GM23338 (cell line): Measurements from ENCODE around the gene PRELID3B. TPM values are rescaled to one million over a fixed set of nuclear protein-coding genes. Genes with fewer than 3 reads are reported as not detected.
"Not testable (repeated sequence)": the region's sequence is repeated elsewhere in the genome, so short reads cannot be mapped to it uniquely, and the experiment has no call there.

Experiments
- ATAC-seq: fragments of 200-7000 bp; cut with Tn5 transposase; 3 replicates; pipeline ENCODE4 v1.9.1; 2020
- DNase-seq: peaks from one replicate; pipeline ENCODE4 v3.0.0-alpha.2; 2015; ENCODE audit warnings: low spot score
- H2AFZ ChIP-seq: fragments of 200-600 bp; sonication (generic); 2 replicates; pipeline ENCODE4 v1.8.0; 2016; ENCODE audit warnings: antibody characterized with exemption, mild to moderate bottlenecking, moderate library complexity
- H3F3A ChIP-seq: fragments of 200-600 bp; sonication (generic); replicated peaks from 2 replicates; pipeline ENCODE4 v1.8.0; 2017; ENCODE audit warnings: antibody characterized with exemption, mixed run types, low read depth
- H3K27ac ChIP-seq: fragments of 200-600 bp; sonication (generic); 2 replicates; pipeline ENCODE4 v1.6.1; 2016; ENCODE audit warnings: low read depth
- H3K27me3 ChIP-seq: fragments of 200-600 bp; sonication (generic); 2 replicates; pipeline ENCODE4 v1.8.0; 2016; ENCODE audit warnings: mild to moderate bottlenecking, mixed run types, moderate library complexity; ENCODE audit not compliant: insufficient read depth
- H3K36me3 ChIP-seq: fragments of 200-600 bp; sonication (generic); 2 replicates; pipeline ENCODE4 v1.8.0; 2016; ENCODE audit warnings: mild to moderate bottlenecking; ENCODE audit not compliant: insufficient read depth
- H3K4me1 ChIP-seq: fragments of 200-600 bp; sonication (generic); 2 replicates; pipeline ENCODE4 v1.8.0; 2016; ENCODE audit warnings: mild to moderate bottlenecking, moderate library complexity; ENCODE audit not compliant: insufficient read depth
- H3K4me2 ChIP-seq: fragments of 200-600 bp; sonication (generic); 2 replicates; pipeline ENCODE4 v1.7.1; 2017; ENCODE audit warnings: mixed run types
- H3K4me3 ChIP-seq: fragments of 200-600 bp; sonication (generic); 2 replicates; pipeline ENCODE4 v1.6.1; 2016; ENCODE audit warnings: mixed run types
- H3K79me2 ChIP-seq: fragments of 200-600 bp; sonication (generic); replicated peaks from 2 replicates; pipeline ENCODE4 v1.8.0; 2017; ENCODE audit warnings: mild to moderate bottlenecking; ENCODE audit not compliant: insufficient read depth
- H3K9me2 ChIP-seq: fragments of 200-600 bp; sonication (generic); 2 replicates; pipeline ENCODE4 v1.8.0; 2017; ENCODE audit not compliant: insufficient read depth
- H4K20me1 ChIP-seq: fragments of 200-600 bp; sonication (generic); replicated peaks from 2 replicates; pipeline ENCODE4 v1.8.0; 2017; ENCODE audit warnings: mild to moderate bottlenecking; ENCODE audit not compliant: insufficient read depth
- H3K27ac Mint-ChIP-seq: 2 replicates; pipeline ENCODE4 v1.8.0; 2020; ENCODE audit warnings: inconsistent platforms, mild to moderate bottlenecking, moderate library complexity, mixed read lengths
- H3K27me3 Mint-ChIP-seq: 3 replicates; pipeline ENCODE4 v1.8.0; 2022; ENCODE audit warnings: low read depth, mild to moderate bottlenecking, moderate library complexity, mixed read lengths, inconsistent platforms; ENCODE audit not compliant: insufficient read depth, poor library complexity
- H3K36me3 Mint-ChIP-seq: 3 replicates; pipeline ENCODE4 v1.8.0; 2021; ENCODE audit warnings: low read depth, mild to moderate bottlenecking, inconsistent platforms, moderate library complexity, mixed read lengths
- H3K4me1 Mint-ChIP-seq: 3 replicates; pipeline ENCODE4 v1.8.0; 2020; ENCODE audit warnings: mild to moderate bottlenecking, inconsistent platforms, mixed read lengths
- H3K4me3 Mint-ChIP-seq: 3 replicates; pipeline ENCODE4 v1.8.0; 2021; ENCODE audit warnings: moderate library complexity, mild to moderate bottlenecking, inconsistent platforms, mixed read lengths
- H3K9me3 Mint-ChIP-seq: 3 replicates; pipeline ENCODE4 v1.8.0; 2020; ENCODE audit warnings: moderate library complexity, mild to moderate bottlenecking, inconsistent platforms, mixed read lengths
- CREB1 ChIP-seq: fragments of 250-450 bp; sonication (Bioruptor Pico); IDR thresholded peaks from 2 replicates; pipeline ENCODE4 v1.5.0; 2020; ENCODE audit warnings: low read depth, mild to moderate bottlenecking, moderate library complexity
- CTCF ChIP-seq, 2 experiments: fragments of 200-600 bp in 1 of 2; sonication (generic) in 1 of 2; conservative IDR thresholded peaks; 2 replicates each; pipeline versions ENCODE4 v1.5.1 to v1.6.1; 2016 to 2017; ENCODE audit warnings: antibody characterized with exemption in 2 of 2, low read depth in 2 of 2, mild to moderate bottlenecking in 2 of 2, moderate library complexity in 1 of 2
- POLR2AphosphoS5 ChIP-seq: IDR thresholded peaks from 2 replicates; pipeline ENCODE4 v1.6.1; 2016; ENCODE audit warnings: antibody characterized with exemption, low read depth
- REST ChIP-seq: IDR thresholded peaks from one replicate; pipeline ENCODE4 v1.6.1; 2018; ENCODE audit warnings: antibody characterized with exemption; ENCODE audit not compliant: unreplicated experiment
- STAT1 ChIP-seq: IDR thresholded peaks from one replicate; pipeline ENCODE4 v1.6.1; 2016; ENCODE audit warnings: antibody characterized with exemption; ENCODE audit not compliant: unreplicated experiment
- polyA plus RNA-seq: library from polyadenylated mRNA; unstranded; fragments of >200 nt; fragmentation: Nextera tagmentation; extraction: Ambion mirVana; gene quantifications from 2 replicates; pipeline ENCODE4 v1.2.1, GENCODE V29; 2016
- total RNA-seq: library from RNA; depleted of rRNA; stranded (reverse); fragments of >200 nt; shearing (Covaris generic); gene quantifications from 2 replicates; pipeline ENCODE4 v1.2.3, GENCODE V29; 2014

Gene PRELID3B
- total and polyA plus RNA-seq, 2 experiments from 2014 or later, result 42.7 to 43.6 TPM

- Histone ChIP-seq H3K9me2 (no peaks in the 10 kb centered on the region), H3K4me1 (0 out of 2 replicates have a peak, but pooled peaks cover 3% of the 10 kb centered on the region), H4K20me1 (peaks cover 24% of the 10 kb centered on the region), H3K79me2 (peaks cover 43% of the 10 kb centered on the region), H3F3A (peaks cover 6% of the 10 kb centered on the region; the same call in 1 of the 2 replicates), H3K4me2 (peak overlapping the region; percentile 82), H3K4me3 (peak overlapping the region; percentile 77), H3K27ac (no peak overlapping the region), H2AFZ (peak overlapping the region; percentile 98), H3K36me3 (no peaks in the 10 kb centered on the region), H3K27me3 (no peaks in the 10 kb centered on the region)
- H3K4me1 Mint-ChIP-seq, result peaks cover 16% of the 10 kb centered on the region
- peak overlapping the region; percentile 94 for H3K27ac Mint-ChIP-seq
- peak overlapping the region; percentile 93 for H3K4me3 Mint-ChIP-seq
- peaks cover 6% of the 10 kb centered on the region for H3K36me3 Mint-ChIP-seq
- DNase-seq (peak; percentile 94), ATAC-seq (peak; percentile 93)
- TF ChIP-seq CTCF (conservative IDR thresholded peaks at IDR 0.05; ENCODE audit: low read depth in 2 of 2) (no peak), STAT1 (no peak), CREB1 (CRISPR knock-in tag) (peak; percentile 64), POLR2AphosphoS5 (peak; percentile 76)
- peaks cover 6% of the 10 kb centered on the region for H3K27me3 Mint-ChIP-seq
- H3K9me3 Mint-ChIP-seq, result no peaks in the 10 kb centered on the region
Observed at GRCh38 chr20:59042796-59043631, 428 bp upstream of the PRELID3B start.

- H3K27ac ChIP-seq, H2AFZ ChIP-seq, H3K27me3 ChIP-seq, DNase-seq, H3K9me3 Mint-ChIP-seq, ATAC-seq, H3F3A ChIP-seq, H3K27ac Mint-ChIP-seq, H3K4me1 ChIP-seq, H3K9me2 ChIP-seq, H3K27me3 Mint-ChIP-seq: not testable (repeated sequence)
- peak overlapping the region; percentile 77 for H3K4me3 ChIP-seq
- peak overlapping the region; percentile 82 for H3K4me2 ChIP-seq
- peaks cover 13% of the 10 kb centered on the region; the same call in 1 of the 2 replicates for H3K36me3 ChIP-seq
- peaks cover 22% of the 10 kb centered on the region for H3K36me3 Mint-ChIP-seq
- peaks cover 16% of the 10 kb centered on the region for H3K4me1 Mint-ChIP-seq
- peaks cover 55% of the 10 kb centered on the region for H3K79me2 ChIP-seq
- peaks cover 24% of the 10 kb centered on the region for H4K20me1 ChIP-seq
- H3K4me3 Mint-ChIP-seq, result peak overlapping the region; percentile 93
Observed at GRCh38 chr20:59041487-59041886, 1.1 kb downstream of the PRELID3B start.

GRCh38 chr20:59040667-59041066 is 1.9 kb downstream of the PRELID3B start:
- Mint-ChIP-seq H3K27me3 (peaks cover 3% of the 10 kb centered on the region), H3K4me3 (peak overlapping the region; percentile 93), H3K9me3 (no peaks in the 10 kb centered on the region), H3K36me3 (peaks cover 30% of the 10 kb centered on the region), H3K27ac (no peak overlapping the region), H3K4me1 (peaks cover 16% of the 10 kb centered on the region)
- H2AFZ ChIP-seq, result no peak overlapping the region
- no peaks in the 10 kb centered on the region for H3K27me3 ChIP-seq
- peaks cover 24% of the 10 kb centered on the region for H4K20me1 ChIP-seq
- H3K36me3 ChIP-seq, result peaks cover 22% of the 10 kb centered on the region
- no peak for ATAC-seq
- 0 out of 2 replicates have a peak, but pooled peaks cover 3% of the 10 kb centered on the region for H3K4me1 ChIP-seq
- H3K9me2 ChIP-seq, result no peaks in the 10 kb centered on the region
- peaks cover 6% of the 10 kb centered on the region; the same call in 1 of the 2 replicates for H3F3A ChIP-seq
- no peak overlapping the region for H3K4me2 ChIP-seq
- H3K27ac ChIP-seq, result no peak overlapping the region
- peaks cover 55% of the 10 kb centered on the region for H3K79me2 ChIP-seq
- H3K4me3 ChIP-seq, result no peak overlapping the region
- DNase-seq, result no peak
- no peak for TF ChIP-seq REST
